ENCODE measurements around the gene MGST2.
"Not testable (repeated sequence)": the region's sequence is repeated elsewhere in the genome, so short reads cannot be mapped to it uniquely, and the experiment has no call there.

MGST2 gene

GRCh38 chr4:139665690-139666529 is at the start of gene MGST2:
Gene MGST2 (plus strand): TSS chr4:139665819. CDS start chr4:139666020, 201 bp downstream.
- no peaks in the 10 kb centered on the region for H3K27me3 Mint-ChIP-seq
- peak within 1 kb of the TSS; percentile 72 for H3K27ac Mint-ChIP-seq
- peaks cover 20% of the 10 kb centered on the region for H3K4me1 Mint-ChIP-seq (ENCODE audit: low read depth)
- no peaks in the 10 kb centered on the region for H3K9me3 Mint-ChIP-seq (ENCODE audit: low read depth)
- H3K4me3 Mint-ChIP-seq, result peak within 1 kb of the TSS; percentile 94
- no peaks in the 10 kb centered on the region for H3K36me3 Mint-ChIP-seq

- H3K4me3 Mint-ChIP-seq, result no peak overlapping the region
- H3K27ac Mint-ChIP-seq, result no peak overlapping the region
- H3K27me3 Mint-ChIP-seq, result peaks cover 5% of the 10 kb centered on the region
- no peaks in the 10 kb centered on the region for H3K4me1 Mint-ChIP-seq (ENCODE audit: low read depth)
- H3K36me3 Mint-ChIP-seq, result no peaks in the 10 kb centered on the region
- no peaks in the 10 kb centered on the region for H3K9me3 Mint-ChIP-seq (ENCODE audit: low read depth)
Measured at GRCh38 chr4:139617702-139618490, 47.7 kb upstream of the MGST2 start.

- H3K27me3 Mint-ChIP-seq, result peaks cover 5% of the 10 kb centered on the region
- no peak overlapping the region for H3K27ac Mint-ChIP-seq
- no peaks in the 10 kb centered on the region for H3K4me1 Mint-ChIP-seq (ENCODE audit: low read depth)
- H3K36me3 Mint-ChIP-seq, result no peaks in the 10 kb centered on the region
- no peaks in the 10 kb centered on the region for H3K9me3 Mint-ChIP-seq (ENCODE audit: low read depth)
- no peak overlapping the region for H3K4me3 Mint-ChIP-seq
Measured at GRCh38 chr4:139619644-139620043, 46.0 kb upstream of the MGST2 start.

- Mint-ChIP-seq H3K4me1 (ENCODE audit: low read depth) (no peaks in the 10 kb centered on the region), H3K9me3 (ENCODE audit: low read depth) (no peaks in the 10 kb centered on the region), H3K36me3 (no peaks in the 10 kb centered on the region), H3K27me3 (peaks cover 7% of the 10 kb centered on the region), H3K4me3 (no peak overlapping the region), H3K27ac (no peak overlapping the region)
Measured at GRCh38 chr4:139622901-139623381, 42.7 kb upstream of the MGST2 start.

- Mint-ChIP-seq H3K27ac (no peak overlapping the region), H3K4me3 (no peak overlapping the region), H3K36me3 (no peaks in the 10 kb centered on the region), H3K27me3 (peaks cover 7% of the 10 kb centered on the region), H3K4me1 (ENCODE audit: low read depth) (no peaks in the 10 kb centered on the region), H3K9me3 (ENCODE audit: low read depth) (no peaks in the 10 kb centered on the region)
Measured at GRCh38 chr4:139624441-139625092, 41.1 kb upstream of the MGST2 start.

GRCh38 chr4:139625093-139625455 is 40.5 kb upstream of the MGST2 start:
- H3K27ac Mint-ChIP-seq, result no peak overlapping the region
- no peaks in the 10 kb centered on the region for H3K36me3 Mint-ChIP-seq
- no peaks in the 10 kb centered on the region for H3K4me1 Mint-ChIP-seq (ENCODE audit: low read depth)
- peaks cover 7% of the 10 kb centered on the region for H3K27me3 Mint-ChIP-seq
- no peaks in the 10 kb centered on the region for H3K9me3 Mint-ChIP-seq (ENCODE audit: low read depth)
- H3K4me3 Mint-ChIP-seq, result no peak overlapping the region

GRCh38 chr4:139625482-139625881 is 40.1 kb upstream of the MGST2 start:
- H3K27me3 Mint-ChIP-seq, result peaks cover 7% of the 10 kb centered on the region
- no peaks in the 10 kb centered on the region for H3K4me1 Mint-ChIP-seq (ENCODE audit: low read depth)
- no peaks in the 10 kb centered on the region for H3K9me3 Mint-ChIP-seq (ENCODE audit: low read depth)
- H3K4me3 Mint-ChIP-seq, result no peak overlapping the region
- no peak overlapping the region for H3K27ac Mint-ChIP-seq
- H3K36me3 Mint-ChIP-seq, result no peaks in the 10 kb centered on the region

GRCh38 chr4:139628184-139629012 is 37.2 kb upstream of the MGST2 start:
- no peaks in the 10 kb centered on the region for H3K4me1 Mint-ChIP-seq (ENCODE audit: low read depth)
- no peaks in the 10 kb centered on the region for H3K36me3 Mint-ChIP-seq
- H3K9me3 Mint-ChIP-seq (ENCODE audit: low read depth), result no peaks in the 10 kb centered on the region
- H3K4me3 Mint-ChIP-seq, result no peak overlapping the region
- H3K27ac Mint-ChIP-seq, result no peak overlapping the region
- peaks cover 6% of the 10 kb centered on the region for H3K27me3 Mint-ChIP-seq

- Mint-ChIP-seq H3K36me3 (no peaks in the 10 kb centered on the region), H3K27ac (no peak overlapping the region), H3K4me3 (no peak overlapping the region), H3K9me3 (ENCODE audit: low read depth) (no peaks in the 10 kb centered on the region), H3K27me3 (peaks cover 10% of the 10 kb centered on the region), H3K4me1 (ENCODE audit: low read depth) (no peaks in the 10 kb centered on the region)
Measured at GRCh38 chr4:139629436-139630125, 36.0 kb upstream of the MGST2 start.

GRCh38 chr4:139630126-139630495 is 35.5 kb upstream of the MGST2 start:
- H3K4me3 Mint-ChIP-seq, result no peak overlapping the region
- no peak overlapping the region for H3K27ac Mint-ChIP-seq
- no peaks in the 10 kb centered on the region for H3K4me1 Mint-ChIP-seq (ENCODE audit: low read depth)
- no peaks in the 10 kb centered on the region for H3K36me3 Mint-ChIP-seq
- H3K9me3 Mint-ChIP-seq (ENCODE audit: low read depth), result no peaks in the 10 kb centered on the region
- H3K27me3 Mint-ChIP-seq, result peaks cover 9% of the 10 kb centered on the region

- H3K36me3 Mint-ChIP-seq, result no peaks in the 10 kb centered on the region
- H3K4me3 Mint-ChIP-seq, result no peak overlapping the region
- no peak overlapping the region for H3K27ac Mint-ChIP-seq
- H3K27me3 Mint-ChIP-seq, result peaks cover 9% of the 10 kb centered on the region
- no peaks in the 10 kb centered on the region for H3K9me3 Mint-ChIP-seq (ENCODE audit: low read depth)
- no peaks in the 10 kb centered on the region for H3K4me1 Mint-ChIP-seq (ENCODE audit: low read depth)
Measured at GRCh38 chr4:139630991-139631390, 34.6 kb upstream of the MGST2 start.

- H3K4me3 Mint-ChIP-seq, result no peak overlapping the region
- no peaks in the 10 kb centered on the region for H3K9me3 Mint-ChIP-seq (ENCODE audit: low read depth)
Measured at GRCh38 chr4:139631791-139632190, 33.8 kb upstream of the MGST2 start.

GRCh38 chr4:139632739-139633138 is 32.9 kb upstream of the MGST2 start:
- not testable (repeated sequence) for H3K36me3 Mint-ChIP-seq; H3K4me3 Mint-ChIP-seq; H3K27ac Mint-ChIP-seq; H3K4me1 Mint-ChIP-seq (ENCODE audit: low read depth); H3K9me3 Mint-ChIP-seq (ENCODE audit: low read depth)
- peaks cover 11% of the 10 kb centered on the region for H3K27me3 Mint-ChIP-seq

More at GRCh38 chr4:139631791-139632190, 33.8 kb upstream of the MGST2 start:
- Mint-ChIP-seq H3K4me1 (ENCODE audit: low read depth) (no peaks in the 10 kb centered on the region), H3K36me3 (no peaks in the 10 kb centered on the region), H3K27me3 (peaks cover 10% of the 10 kb centered on the region), H3K27ac (no peak overlapping the region)

- no peaks in the 10 kb centered on the region for H3K4me1 Mint-ChIP-seq (ENCODE audit: low read depth)
- H3K36me3 Mint-ChIP-seq, result no peaks in the 10 kb centered on the region
- peaks cover 11% of the 10 kb centered on the region for H3K27me3 Mint-ChIP-seq
- H3K9me3 Mint-ChIP-seq (ENCODE audit: low read depth), result no peaks in the 10 kb centered on the region
- no peak overlapping the region for H3K4me3 Mint-ChIP-seq
- H3K27ac Mint-ChIP-seq, result no peak overlapping the region
Measured at GRCh38 chr4:139633195-139633594, 32.4 kb upstream of the MGST2 start.

All from activated naive CD8-positive, alpha-beta T cell (primary cell).